Activated CD8-positive, alpha-beta T cell treated with anti-CD3 and anti-CD28 coated beads for 36 hours (primary cell): Measurements from ENCODE around the gene FBXW7. TPM values are rescaled to one million over a fixed set of nuclear protein-coding genes. Genes with fewer than 3 reads are reported as not detected.

Experiments used
- ATAC-seq: fragments of 200-7000 bp; cut with Tn5 transposase; one replicate; pipeline ENCODE4 v1.10.0; 2021; ENCODE audit warnings: mild to moderate bottlenecking, moderate library complexity
- CTCF ChIA-PET: fragments of 350-600 bp; sonication (Branson Sonifier 250); formaldehyde crosslinking; loops from one replicate; lab custom pipeline; 2021; ENCODE audit warnings: antibody characterized with exemption; lab: Charles Lee
- POLR2A ChIA-PET: fragments of 350-600 bp; sonication (Branson Sonifier 250); formaldehyde crosslinking; loops from one replicate; lab custom pipeline; 2021; ENCODE audit warnings: antibody characterized with exemption; lab: Charles Lee
- DNase-seq: peaks from one replicate; pipeline ENCODE4 v3.0.0-alpha.2; 2020
- H3K27ac Mint-ChIP-seq: one replicate; pipeline ENCODE4 v1.8.0; 2021; ENCODE audit warnings: mild to moderate bottlenecking, mixed read lengths
- H3K27me3 Mint-ChIP-seq: one replicate; pipeline ENCODE4 v1.8.0; 2021; ENCODE audit warnings: mixed read lengths
- H3K36me3 Mint-ChIP-seq: one replicate; pipeline ENCODE4 v1.8.0; 2021; ENCODE audit warnings: low read depth, mixed read lengths
- H3K4me1 Mint-ChIP-seq: one replicate; pipeline ENCODE4 v1.8.0; 2021; ENCODE audit warnings: low read depth, mixed read lengths
- H3K4me3 Mint-ChIP-seq: one replicate; pipeline ENCODE4 v1.8.0; 2021; ENCODE audit warnings: mild to moderate bottlenecking, moderate library complexity, mixed read lengths
- H3K9me3 Mint-ChIP-seq: one replicate; pipeline ENCODE4 v1.8.0; 2021; ENCODE audit warnings: mixed read lengths
- CTCF ChIP-seq: fragments of 200-600 bp; IDR thresholded peaks from one replicate; pipeline ENCODE4 v1.8.0; 2022; ENCODE audit warnings: antibody characterized with exemption, mild to moderate bottlenecking
- intact Hi-C: fragments of 100-400 bp; cut with micrococcal nuclease; formaldehyde crosslinking; loops from one replicate; pipeline ENCODE4 v1.10.0; 2022
- total RNA-seq, 2 experiments: library from RNA; stranded (reverse); gene quantifications; one replicate each; pipeline ENCODE4 v1.2.3, GENCODE V29; 2021

The FBXW7 gene
- total RNA-seq, 2 experiments from 2014 or later, result 32.6 to 35.1 TPM

- ChIA-PET CTCF (interaction anchor here (1.4 to 2.5 kb wide), 3 partner anchors 9 to 120 kb away, joined by 4 to 7 read pairs (median 5); no protein-coding TSS in a partner anchor), POLR2A (no interaction called here)
- no peak for TF ChIP-seq CTCF
- intact Hi-C loops, result no loop called here
- Mint-ChIP-seq H3K27ac (no peak overlapping the region), H3K4me3 (no peak overlapping the region), H3K36me3 (no peaks in the 10 kb centered on the region), H3K27me3 (no peaks in the 10 kb centered on the region), H3K4me1 (peaks cover 4% of the 10 kb centered on the region), H3K9me3 (no peaks in the 10 kb centered on the region)
- ATAC-seq (no peak), DNase-seq (no peak)
Measured at GRCh38 chr4:152564336-152564735, 28.4 kb upstream of the FBXW7 start.

DNA sequence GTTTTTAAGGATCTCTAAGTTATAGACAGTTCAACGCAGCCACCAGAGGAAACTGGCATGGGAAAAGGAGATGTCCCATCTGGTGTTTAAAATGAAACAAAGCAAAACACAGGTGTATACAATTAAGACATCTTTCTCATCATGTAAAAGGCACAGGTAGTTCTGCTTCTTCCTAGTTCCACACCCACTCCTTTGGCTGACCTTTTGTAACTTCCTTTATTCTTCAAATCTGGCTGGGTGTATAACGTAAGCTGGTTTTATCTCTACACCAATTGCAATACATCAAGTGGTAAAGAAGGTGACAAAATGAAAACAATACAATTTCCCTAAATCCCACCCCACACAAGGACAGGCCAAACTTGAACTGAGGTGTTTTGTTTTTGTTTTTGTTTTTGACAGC is 27.3 kb upstream of the FBXW7 start:
- Mint-ChIP-seq H3K4me3 (no peak overlapping the region), H3K27ac (no peak overlapping the region), H3K4me1 (peaks cover 4% of the 10 kb centered on the region), H3K9me3 (no peaks in the 10 kb centered on the region), H3K27me3 (no peaks in the 10 kb centered on the region), H3K36me3 (no peaks in the 10 kb centered on the region)
- TF ChIP-seq CTCF, result no peak
- DNase-seq (no peak), ATAC-seq (no peak)
- CTCF ChIA-PET, result interaction anchor here (0.6 kb wide), 1 partner anchor 69 kb away, joined by 3 read pairs; no protein-coding TSS in a partner anchor
- POLR2A ChIA-PET, result no interaction called here
- intact Hi-C loops, result no loop called here

DNA sequence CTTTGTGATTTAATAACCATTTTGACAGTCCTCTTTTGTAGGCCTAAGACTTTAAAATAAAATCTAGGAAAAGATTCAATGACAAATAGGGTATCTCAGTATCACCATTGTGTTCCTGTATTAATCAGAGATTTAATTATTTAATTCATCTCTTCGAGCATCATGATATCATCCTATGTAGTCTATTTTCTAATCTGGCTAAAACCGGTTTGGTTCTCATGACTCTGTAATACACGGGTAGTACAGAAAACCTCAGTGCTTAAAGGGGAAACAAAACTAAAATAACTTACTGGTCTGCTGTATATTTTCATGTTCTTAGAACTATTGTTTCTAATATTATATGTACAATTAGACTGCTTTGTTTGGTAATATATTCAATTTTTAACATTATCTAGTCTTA is 23.7 kb upstream of the FBXW7 start:
- no peak for ATAC-seq
- Mint-ChIP-seq H3K4me3 (no peak overlapping the region), H3K4me1 (peaks cover 26% of the 10 kb centered on the region), H3K9me3 (peaks cover 1% of the 10 kb centered on the region), H3K36me3 (no peaks in the 10 kb centered on the region), H3K27ac (no peak overlapping the region), H3K27me3 (no peaks in the 10 kb centered on the region)
- ChIA-PET POLR2A (no interaction called here), CTCF (no interaction called here)
- intact Hi-C loops, result no loop called here
- no peak for TF ChIP-seq CTCF
- DNase-seq, result no peak

DNA sequence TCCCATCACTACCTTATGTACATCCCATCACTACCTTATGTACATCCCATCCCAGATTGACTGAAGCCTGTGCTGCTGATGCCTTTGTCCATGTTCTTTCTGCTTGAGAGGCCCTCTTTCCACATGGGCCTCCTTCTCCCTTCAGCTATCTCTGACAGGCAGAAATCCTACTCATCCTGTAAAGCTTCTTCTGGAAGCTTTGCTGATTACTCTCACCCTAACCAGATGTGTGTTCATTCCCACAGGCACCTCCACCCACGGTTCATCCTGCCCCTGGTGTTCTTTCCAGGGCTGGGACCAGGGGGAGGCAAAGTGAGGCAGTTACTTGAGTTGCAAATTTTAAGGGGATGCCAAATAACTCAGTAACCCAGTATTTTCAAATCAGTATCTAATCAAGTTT is 22.5 kb upstream of the FBXW7 start:
- no peak overlapping the region for H3K27ac Mint-ChIP-seq
- no peaks in the 10 kb centered on the region for H3K36me3 Mint-ChIP-seq
- no peak for ATAC-seq
- DNase-seq, result no peak
- TF ChIP-seq CTCF, result no peak
- intact Hi-C loops, result no loop called here
- CTCF ChIA-PET, result interaction anchor here (1.0 kb wide), 2 partner anchors 28 to 81 kb away, joined by 3 read pairs; no protein-coding TSS in a partner anchor
- peaks cover 38% of the 10 kb centered on the region for H3K4me1 Mint-ChIP-seq
- no peaks in the 10 kb centered on the region for H3K27me3 Mint-ChIP-seq
- POLR2A ChIA-PET, result interaction anchor here (1.2 kb wide), 1 partner anchor 22 kb away, joined by 8 read pairs; the partner anchor contains the start of gene FBXW7
- peaks cover 1% of the 10 kb centered on the region for H3K9me3 Mint-ChIP-seq
- H3K4me3 Mint-ChIP-seq, result no peak overlapping the region

- no peak for ATAC-seq
- H3K27me3 Mint-ChIP-seq, result no peaks in the 10 kb centered on the region
- POLR2A ChIA-PET, result interaction anchor here (6.8 kb wide), 1 partner anchor 21 kb away, joined by 44 read pairs; the partner anchor contains the start of gene FBXW7
- DNase-seq, result no peak
- CTCF ChIA-PET, result interaction anchor here (1.8 kb wide), 1 partner anchor 56 kb away, joined by 6 read pairs; no protein-coding TSS in a partner anchor
- no peak overlapping the region for H3K4me3 Mint-ChIP-seq
- H3K4me1 Mint-ChIP-seq, result peaks cover 45% of the 10 kb centered on the region
- TF ChIP-seq CTCF, result no peak
- no peak overlapping the region for H3K27ac Mint-ChIP-seq
- H3K9me3 Mint-ChIP-seq, result peaks cover 1% of the 10 kb centered on the region
- H3K36me3 Mint-ChIP-seq, result no peaks in the 10 kb centered on the region
- intact Hi-C loops, result no loop called here
Measured at GRCh38 chr4:152556834-152557233, 20.9 kb upstream of the FBXW7 start.
